KOPT-K1 (cell line): Measurements from ENCODE around the gene DPP6.

Experiments used
- H3K27ac ChIP-seq: fragments of 200-600 bp; sonication (generic); 2 replicates; pipeline ENCODE4 v1.5.1; 2016; ENCODE audit warnings: antibody characterized with exemption, mild to moderate bottlenecking, low read depth, low read length; ENCODE audit not compliant: poor library complexity, severe bottlenecking
- H3K36me3 ChIP-seq: fragments of 200-600 bp; sonication (generic); 2 replicates; pipeline ENCODE4 v1.5.1; 2017; ENCODE audit warnings: antibody characterized with exemption, mild to moderate bottlenecking, low read length, moderate library complexity; ENCODE audit not compliant: insufficient read depth
- H3K9me3 ChIP-seq: fragments of 200-600 bp; sonication (generic); 2 replicates; pipeline ENCODE4 v1.5.1; 2017; ENCODE audit warnings: antibody characterized with exemption, low read length, mild to moderate bottlenecking; ENCODE audit not compliant: insufficient read depth, poor library complexity, severe bottlenecking

The DPP6 gene

GRCh38 chr7:154304740-154305700 is 252.8 kb downstream of the DPP6 start:
- Histone ChIP-seq H3K9me3 (peaks cover 4% of the 10 kb centered on the region), H3K27ac (no peak overlapping the region), H3K36me3 (no peaks in the 10 kb centered on the region)

- Histone ChIP-seq H3K9me3 (peaks cover 4% of the 10 kb centered on the region), H3K27ac (no peak overlapping the region), H3K36me3 (no peaks in the 10 kb centered on the region)
Observed at GRCh38 chr7:154306036-154306435, 253.8 kb downstream of the DPP6 start.

GRCh38 chr7:154308928-154309327 is 256.7 kb downstream of the DPP6 start:
- H3K36me3 ChIP-seq, result no peaks in the 10 kb centered on the region
- peaks cover 4% of the 10 kb centered on the region for H3K9me3 ChIP-seq
- no peak overlapping the region for H3K27ac ChIP-seq

- Histone ChIP-seq H3K36me3 (no peaks in the 10 kb centered on the region), H3K9me3 (no peaks in the 10 kb centered on the region), H3K27ac (no peak overlapping the region)
Observed at GRCh38 chr7:154310114-154310513, 257.9 kb downstream of the DPP6 start.

GRCh38 chr7:154324196-154324595 is 272.0 kb downstream of the DPP6 start:
- Histone ChIP-seq H3K36me3 (no peaks in the 10 kb centered on the region), H3K9me3 (no peaks in the 10 kb centered on the region), H3K27ac (no peak overlapping the region)

GRCh38 chr7:154326421-154326820 is 274.2 kb downstream of the DPP6 start:
- no peaks in the 10 kb centered on the region for H3K36me3 ChIP-seq
- H3K27ac ChIP-seq, result no peak overlapping the region
- H3K9me3 ChIP-seq, result no peaks in the 10 kb centered on the region

- Histone ChIP-seq H3K9me3 (no peaks in the 10 kb centered on the region), H3K27ac (no peak overlapping the region), H3K36me3 (no peaks in the 10 kb centered on the region)
Observed at GRCh38 chr7:154330318-154330717, 278.1 kb downstream of the DPP6 start.

GRCh38 chr7:154332811-154333580 is 280.8 kb downstream of the DPP6 start:
- Histone ChIP-seq H3K9me3 (no peaks in the 10 kb centered on the region), H3K27ac (no peak overlapping the region), H3K36me3 (no peaks in the 10 kb centered on the region)

- H3K27ac ChIP-seq, result no peak overlapping the region
- no peaks in the 10 kb centered on the region for H3K9me3 ChIP-seq
- no peaks in the 10 kb centered on the region for H3K36me3 ChIP-seq
Observed at GRCh38 chr7:154336295-154336694, 284.1 kb downstream of the DPP6 start.

GRCh38 chr7:154338701-154339506 is 286.7 kb downstream of the DPP6 start:
- Histone ChIP-seq H3K27ac (no peak overlapping the region), H3K36me3 (no peaks in the 10 kb centered on the region), H3K9me3 (no peaks in the 10 kb centered on the region)

GRCh38 chr7:154342971-154343633 is 290.9 kb downstream of the DPP6 start:
- no peaks in the 10 kb centered on the region for H3K9me3 ChIP-seq
- no peak overlapping the region for H3K27ac ChIP-seq
- no peaks in the 10 kb centered on the region for H3K36me3 ChIP-seq

- H3K27ac ChIP-seq, result no peak overlapping the region
- H3K36me3 ChIP-seq, result no peaks in the 10 kb centered on the region
- no peaks in the 10 kb centered on the region for H3K9me3 ChIP-seq
Observed at GRCh38 chr7:154343778-154344412, 291.7 kb downstream of the DPP6 start.

- Histone ChIP-seq H3K36me3 (no peaks in the 10 kb centered on the region), H3K27ac (no peak overlapping the region), H3K9me3 (no peaks in the 10 kb centered on the region)
Observed at GRCh38 chr7:154345093-154345492, 292.9 kb downstream of the DPP6 start.

- H3K9me3 ChIP-seq, result no peaks in the 10 kb centered on the region
Observed at GRCh38 chr7:154347700-154348266, 295.6 kb downstream of the DPP6 start.

More at GRCh38 chr7:154347700-154348266, 295.6 kb downstream of the DPP6 start:
- no peaks in the 10 kb centered on the region for H3K36me3 ChIP-seq
- no peak overlapping the region for H3K27ac ChIP-seq
